Spleen (tissue), 7 donors: Measurements from ENCODE around the gene ETV6.

Source experiments
- POLR2AphosphoS5 ChIP-seq, 3 donors: sonication (generic); formaldehyde crosslinking; IDR thresholded peaks; one replicate each; pipeline ENCODE4 v1.5.1; 2017; ENCODE audit warnings: antibody characterized with exemption in 3 of 3
- TF ChIP-seq, protein P1 (sequence below), 11 experiments: fragments of 200-600 bp in 7 of 11; fragments of 450-650 bp in 4 of 11; sonication (generic) in 4 of 11; IDR thresholded peaks in 8 of 11; conservative IDR thresholded peaks in 3 of 11; 1 replicate in 7 of 11; 2 replicates in 4 of 11; pipeline versions ENCODE4 v1.4.0 to v1.8.0; 2016 to 2021; ENCODE audit warnings: antibody characterized with exemption in 11 of 11, inconsistent platforms in 4 of 11, mild to moderate bottlenecking in 1 of 11
- donor health status: DM: no; HTN: no; CAD: no; lungs with moderate emphysema.
- donor health status: DM: no; HTN: no; CAD: no.
- donor health status: DM: no; HTN: no; CAD: no.

DNA sequence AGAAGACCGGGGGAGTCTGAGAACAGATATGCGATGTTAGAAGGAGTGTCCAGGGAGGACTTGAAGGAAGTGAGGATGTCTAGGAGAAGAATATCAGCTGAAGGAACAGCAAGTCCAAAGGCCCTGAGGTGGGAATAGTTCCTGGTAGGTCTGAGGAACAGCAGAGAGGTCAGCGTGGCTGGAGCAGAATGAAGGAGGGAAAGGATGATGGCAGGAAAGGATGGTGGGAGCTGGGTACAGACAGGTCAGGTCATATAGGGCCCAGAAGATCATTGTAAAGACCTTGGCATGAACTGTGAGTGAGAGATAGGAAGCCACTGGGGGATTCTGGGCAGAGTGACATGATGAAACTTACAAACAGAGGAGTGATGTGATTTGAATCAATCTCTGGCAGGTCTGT is 171.0 kb downstream of the ETV6 start:
- TF ChIP-seq, protein P1, sequence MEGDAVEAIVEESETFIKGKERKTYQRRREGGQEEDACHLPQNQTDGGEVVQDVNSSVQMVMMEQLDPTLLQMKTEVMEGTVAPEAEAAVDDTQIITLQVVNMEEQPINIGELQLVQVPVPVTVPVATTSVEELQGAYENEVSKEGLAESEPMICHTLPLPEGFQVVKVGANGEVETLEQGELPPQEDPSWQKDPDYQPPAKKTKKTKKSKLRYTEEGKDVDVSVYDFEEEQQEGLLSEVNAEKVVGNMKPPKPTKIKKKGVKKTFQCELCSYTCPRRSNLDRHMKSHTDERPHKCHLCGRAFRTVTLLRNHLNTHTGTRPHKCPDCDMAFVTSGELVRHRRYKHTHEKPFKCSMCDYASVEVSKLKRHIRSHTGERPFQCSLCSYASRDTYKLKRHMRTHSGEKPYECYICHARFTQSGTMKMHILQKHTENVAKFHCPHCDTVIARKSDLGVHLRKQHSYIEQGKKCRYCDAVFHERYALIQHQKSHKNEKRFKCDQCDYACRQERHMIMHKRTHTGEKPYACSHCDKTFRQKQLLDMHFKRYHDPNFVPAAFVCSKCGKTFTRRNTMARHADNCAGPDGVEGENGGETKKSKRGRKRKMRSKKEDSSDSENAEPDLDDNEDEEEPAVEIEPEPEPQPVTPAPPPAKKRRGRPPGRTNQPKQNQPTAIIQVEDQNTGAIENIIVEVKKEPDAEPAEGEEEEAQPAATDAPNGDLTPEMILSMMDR (IDR thresholded peaks at IDR 0.05 in 8 of 11, conservative IDR thresholded peaks at IDR 0.05 in 3 of 11), result no peak
- TF ChIP-seq POLR2AphosphoS5 (IDR thresholded peaks at IDR 0.05), result no peak
